ENCODE results near the gene IMMT.

DNA sequence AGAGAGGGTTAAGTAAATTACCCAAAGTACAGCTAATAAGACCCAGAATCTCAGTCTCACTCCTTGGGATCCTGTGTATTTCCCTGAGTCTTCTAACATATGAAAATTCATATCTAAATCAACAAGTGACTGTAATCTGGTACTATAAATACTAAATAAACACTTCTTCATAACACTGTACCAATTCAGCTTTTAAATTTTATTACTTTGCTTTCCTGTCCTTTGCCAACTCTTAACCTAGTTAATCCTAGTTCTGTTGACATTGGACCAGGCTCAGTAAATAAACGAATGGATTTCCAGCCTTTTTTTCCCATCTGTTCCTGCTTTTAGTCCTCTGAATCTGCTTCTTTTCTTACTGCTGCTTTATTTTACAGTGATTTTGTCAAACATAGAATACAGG is 17.8 kb upstream of the IMMT start:
- TF ChIP-seq, protein P1, sequence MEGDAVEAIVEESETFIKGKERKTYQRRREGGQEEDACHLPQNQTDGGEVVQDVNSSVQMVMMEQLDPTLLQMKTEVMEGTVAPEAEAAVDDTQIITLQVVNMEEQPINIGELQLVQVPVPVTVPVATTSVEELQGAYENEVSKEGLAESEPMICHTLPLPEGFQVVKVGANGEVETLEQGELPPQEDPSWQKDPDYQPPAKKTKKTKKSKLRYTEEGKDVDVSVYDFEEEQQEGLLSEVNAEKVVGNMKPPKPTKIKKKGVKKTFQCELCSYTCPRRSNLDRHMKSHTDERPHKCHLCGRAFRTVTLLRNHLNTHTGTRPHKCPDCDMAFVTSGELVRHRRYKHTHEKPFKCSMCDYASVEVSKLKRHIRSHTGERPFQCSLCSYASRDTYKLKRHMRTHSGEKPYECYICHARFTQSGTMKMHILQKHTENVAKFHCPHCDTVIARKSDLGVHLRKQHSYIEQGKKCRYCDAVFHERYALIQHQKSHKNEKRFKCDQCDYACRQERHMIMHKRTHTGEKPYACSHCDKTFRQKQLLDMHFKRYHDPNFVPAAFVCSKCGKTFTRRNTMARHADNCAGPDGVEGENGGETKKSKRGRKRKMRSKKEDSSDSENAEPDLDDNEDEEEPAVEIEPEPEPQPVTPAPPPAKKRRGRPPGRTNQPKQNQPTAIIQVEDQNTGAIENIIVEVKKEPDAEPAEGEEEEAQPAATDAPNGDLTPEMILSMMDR (IDR thresholded peaks at IDR 0.05 in 2 of 3, conservative IDR thresholded peaks at IDR 0.05 in 1 of 3; ENCODE audit: insufficient read depth in 2 of 3, low read depth in 1 of 3, low read length in 3 of 3) = no peak
- TF ChIP-seq RCOR1 (IDR thresholded peaks at IDR 0.05; ENCODE audit: borderline replicate concordance in 1 of 2, low read depth in 2 of 2, low read length in 2 of 2) = no peak
- TF ChIP-seq, protein P2, sequence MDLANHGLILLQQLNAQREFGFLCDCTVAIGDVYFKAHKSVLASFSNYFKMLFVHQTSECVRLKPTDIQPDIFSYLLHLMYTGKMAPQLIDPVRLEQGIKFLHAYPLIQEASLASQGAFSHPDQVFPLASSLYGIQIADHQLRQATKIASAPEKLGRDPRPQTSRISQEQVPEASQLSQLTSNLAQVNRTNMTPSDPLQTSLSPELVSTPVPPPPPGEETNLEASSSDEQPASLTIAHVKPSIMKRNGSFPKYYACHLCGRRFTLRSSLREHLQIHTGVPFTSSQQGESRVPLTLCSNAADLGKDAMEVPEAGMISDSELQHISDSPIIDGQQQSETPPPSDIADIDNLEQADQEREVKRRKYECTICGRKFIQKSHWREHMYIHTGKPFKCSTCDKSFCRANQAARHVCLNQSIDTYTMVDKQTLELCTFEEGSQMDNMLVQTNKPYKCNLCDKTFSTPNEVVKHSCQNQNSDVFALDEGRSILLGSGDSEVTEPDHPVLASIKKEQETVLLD (IDR thresholded peaks at IDR 0.05) = no peak
- TF ChIP-seq GABPB1 (CRISPR knock-in tag; IDR thresholded peaks at IDR 0.05) = no peak
- no peak for TF ChIP-seq CEBPB (tag; IDR thresholded peaks at IDR 0.05)
- no peak for TF ChIP-seq RAD21 (CRISPR knock-in tag; conservative IDR thresholded peaks at IDR 0.05 in 1 of 2, IDR thresholded peaks at IDR 0.05 in 1 of 2)
- TF ChIP-seq ZNF764 (CRISPR knock-in tag; IDR thresholded peaks at IDR 0.05; ENCODE audit: low read depth) = no peak
- no peak for TF ChIP-seq SMC3 (conservative IDR thresholded peaks at IDR 0.05; ENCODE audit: insufficient read depth, low read depth, low read length)
- no peak for TF ChIP-seq ZNF217 (CRISPR knock-in tag; IDR thresholded peaks at IDR 0.05)
- TF ChIP-seq EP300 (IDR thresholded peaks at IDR 0.05; ENCODE audit: low read length) = no peak
- no peak for TF ChIP-seq NR2C2 (CRISPR knock-in tag; IDR thresholded peaks at IDR 0.05)
- TF ChIP-seq NR2C2 (tag; IDR thresholded peaks at IDR 0.05) = no peak
- TF ChIP-seq ZKSCAN3 (CRISPR knock-in tag; IDR thresholded peaks at IDR 0.05) = no peak

Data from K562 (cell line).